HT-29 (cell line): ENCODE results near the gene ALPL. TPM values are rescaled to one million over a fixed set of nuclear protein-coding genes. Genes with fewer than 3 reads are reported as not detected.

Source experiments
- DNase-seq: peaks from one replicate; pipeline ENCODE4 v3.0.0-alpha.2; 2015; ENCODE audit warnings: low spot score
- total RNA-seq: library from RNA; depleted of rRNA; stranded (reverse); fragments of >200 nt; shearing (Covaris generic); gene quantifications from 2 replicates; pipeline ENCODE4 v1.2.3, GENCODE V29; 2014

Gene ALPL
- total RNA-seq, 1 experiment from 2014 or later: not detected

DNA sequence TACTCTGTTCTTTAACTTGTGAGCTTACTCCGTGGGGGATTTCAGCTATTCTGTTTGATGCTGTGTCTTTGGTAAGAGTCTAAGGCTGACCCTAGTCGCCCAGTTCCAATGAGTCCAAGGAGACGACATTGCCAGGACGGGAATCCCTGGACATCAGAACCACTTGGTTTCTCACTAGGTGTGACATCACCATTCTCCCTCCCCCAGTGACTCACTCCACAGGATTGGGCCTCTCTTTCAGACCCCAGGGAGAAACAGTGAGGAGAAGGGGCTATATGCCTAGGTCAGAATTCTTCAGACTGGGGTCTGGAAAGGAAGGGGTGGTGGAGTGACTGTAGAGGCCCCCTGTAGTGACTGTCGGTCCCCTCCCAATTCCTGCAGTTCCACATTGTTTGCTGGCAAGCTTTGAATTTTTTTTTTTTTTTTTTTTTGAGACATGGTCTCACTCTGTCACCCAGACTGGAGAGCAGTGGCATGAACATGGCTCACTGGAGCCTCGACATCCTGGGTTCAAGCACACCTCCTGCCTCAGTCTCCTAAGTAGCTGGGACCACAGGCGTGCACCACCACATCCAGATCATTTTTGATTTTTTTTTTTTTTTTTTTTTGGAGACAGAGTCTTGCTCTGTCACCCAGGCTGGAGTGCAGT, 21.3 kb downstream of the ALPL start:
- DNase-seq: no peak

DNA sequence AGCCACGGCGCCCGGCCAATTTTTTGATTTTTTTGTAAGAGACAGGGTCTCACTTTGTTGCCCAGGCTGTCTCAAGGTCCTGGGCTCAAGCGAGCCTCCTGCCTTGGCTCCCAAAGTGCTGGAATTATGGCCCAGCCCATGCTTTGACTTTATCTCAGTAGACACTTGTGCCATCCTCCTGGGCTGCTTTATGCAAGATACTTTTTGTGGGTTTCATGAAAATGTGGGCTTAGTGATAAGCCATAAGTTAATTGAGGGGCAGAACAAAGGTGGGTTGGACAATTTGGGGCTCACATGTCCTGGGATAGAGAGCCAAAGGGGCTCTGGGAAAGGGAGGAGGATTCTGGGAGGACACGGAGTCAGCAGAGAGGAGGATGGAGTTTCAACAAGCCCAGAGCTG, 22.0 kb downstream of the ALPL start:
- no peak for DNase-seq

DNA sequence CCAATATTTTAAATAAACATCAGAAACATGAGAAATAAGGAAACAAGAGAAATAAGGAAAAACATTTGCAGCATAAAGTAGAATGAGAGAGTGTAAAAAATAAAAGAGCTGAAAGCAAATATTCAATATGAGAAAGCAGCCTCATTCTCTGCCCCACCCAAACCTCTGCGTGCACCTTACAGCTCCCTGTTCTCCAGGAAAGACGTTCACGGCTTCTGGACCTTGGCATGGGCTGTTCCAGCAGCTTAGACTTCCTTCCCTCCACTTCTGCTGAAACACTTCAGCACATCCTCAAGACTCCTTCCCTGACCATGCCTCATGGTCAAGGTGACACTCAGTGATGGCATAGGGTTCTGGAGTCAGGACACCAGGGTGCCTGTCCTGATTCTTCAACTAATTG, 23.3 kb downstream of the ALPL start:
- no peak for DNase-seq

DNA sequence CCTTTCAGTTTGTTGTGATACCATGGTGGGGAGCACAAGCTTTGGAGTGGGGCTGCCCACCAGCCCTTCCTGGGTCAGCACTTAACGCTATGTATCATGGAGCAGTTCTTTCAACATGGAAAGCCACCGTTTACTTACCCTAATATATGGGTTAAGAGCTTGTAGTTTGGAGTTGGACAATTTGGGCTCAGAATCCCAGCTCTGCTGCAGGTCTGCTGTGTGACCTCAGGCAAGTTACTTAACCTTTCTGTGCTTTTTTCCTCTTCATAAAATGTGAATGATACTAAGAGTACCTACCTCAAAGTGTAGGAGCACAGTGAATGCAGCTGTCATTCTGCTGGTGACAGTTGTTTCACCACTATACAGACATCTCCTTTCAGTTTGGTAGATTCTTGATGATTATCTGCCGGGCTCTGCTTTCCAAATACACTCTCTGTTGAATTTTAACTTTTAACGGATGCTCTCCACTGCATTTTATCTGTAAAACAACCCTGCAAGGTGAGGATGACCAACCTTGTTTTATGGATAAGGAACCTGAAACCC, 23.8 kb downstream of the ALPL start:
- no peak for DNase-seq

DNA sequence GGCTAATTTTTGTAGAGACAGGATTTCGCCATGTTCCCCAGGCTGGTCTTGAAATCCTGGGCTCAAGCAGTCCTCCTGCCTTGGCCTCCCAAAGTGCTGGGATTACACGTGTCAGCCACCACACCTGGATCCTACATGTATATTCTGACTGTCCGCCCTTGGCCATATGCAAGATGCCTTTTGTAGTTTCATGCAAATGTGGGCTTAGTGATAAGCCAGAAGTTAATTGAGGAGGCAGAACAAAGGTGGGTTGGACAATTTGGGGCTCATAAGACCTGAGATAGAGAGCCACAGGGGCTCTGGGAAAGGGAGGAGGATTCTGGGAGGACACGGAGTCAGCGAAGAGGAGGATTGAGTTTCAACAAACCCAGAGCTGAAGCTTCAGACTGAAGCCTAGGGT, 24.9 kb downstream of the ALPL start:
- no peak for DNase-seq

DNA sequence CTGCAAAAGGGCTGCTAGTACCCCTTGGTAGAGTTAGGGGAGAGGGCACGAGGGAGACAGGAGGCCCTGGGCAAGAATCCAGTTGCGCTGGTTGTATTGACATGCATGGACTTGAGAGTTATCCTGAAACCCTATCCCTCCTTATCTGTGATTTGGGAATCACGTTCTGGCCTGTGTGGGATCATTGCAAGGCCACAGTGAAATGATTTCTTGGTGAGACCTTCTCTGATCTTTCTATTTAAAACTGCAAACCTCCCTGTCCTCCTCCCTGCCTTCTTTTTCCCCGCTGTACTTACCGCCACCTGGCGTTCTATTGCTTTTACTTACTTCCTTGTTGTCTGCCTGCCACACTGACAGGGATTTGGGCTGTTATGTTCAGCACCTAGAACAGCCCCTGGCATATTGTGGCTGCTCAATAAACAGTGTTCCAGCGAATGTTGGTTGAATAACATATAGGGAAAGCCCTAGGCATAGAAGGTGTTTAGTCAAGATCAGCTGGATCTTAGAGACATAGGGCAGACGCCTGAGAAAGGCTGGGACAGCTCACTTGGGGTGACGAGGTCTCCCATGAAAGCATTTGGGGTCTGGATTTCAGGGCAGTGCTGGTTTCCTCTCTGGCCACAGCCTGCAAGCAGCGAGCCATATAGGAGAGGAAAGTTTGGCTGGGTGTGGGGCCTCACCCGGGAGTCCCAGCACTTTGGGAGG, 25.6 kb downstream of the ALPL start:
- DNase-seq: peak; percentile 58

DNA sequence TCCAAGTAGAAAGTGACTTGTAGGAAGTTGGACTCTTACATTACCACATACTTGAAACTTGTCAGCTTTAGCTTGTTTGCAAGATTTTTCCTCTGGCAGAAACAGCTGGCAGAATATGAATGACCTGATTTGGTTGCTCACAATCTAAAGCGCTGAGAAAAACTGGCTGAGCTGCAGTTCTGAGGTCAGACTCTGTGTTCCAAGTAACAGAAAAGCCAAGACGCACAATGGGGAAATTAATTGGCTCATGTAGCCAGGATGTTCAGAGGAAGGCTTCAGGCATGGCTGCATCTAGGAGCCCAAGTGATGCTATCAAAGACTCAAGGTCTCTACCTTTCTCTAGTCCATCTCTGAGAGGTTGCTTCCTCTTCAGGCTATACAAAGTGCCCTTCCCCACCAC, 27.0 kb downstream of the ALPL start:
- DNase-seq: no peak

DNA sequence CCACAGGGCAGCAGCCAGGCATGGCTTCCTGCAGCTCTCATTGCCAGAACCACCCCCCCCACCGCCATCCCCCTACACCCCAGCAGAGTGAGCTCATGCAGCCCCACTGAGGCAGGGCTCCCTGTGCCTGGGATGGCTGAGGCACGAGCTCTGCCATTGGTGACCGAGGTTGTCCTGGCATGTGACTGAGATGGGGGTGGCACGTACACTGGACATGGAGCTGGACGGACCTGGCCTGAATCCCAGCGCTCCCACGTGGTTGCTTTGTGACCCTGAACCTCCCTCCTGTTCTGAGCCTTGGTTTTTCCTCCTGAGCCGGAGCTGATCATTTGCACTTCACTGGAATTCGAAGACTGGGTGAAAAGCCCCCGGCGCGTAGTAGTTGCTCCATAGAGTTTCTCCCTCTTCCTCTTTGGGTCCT, 28.3 kb downstream of the ALPL start:
- DNase-seq: no peak

DNA sequence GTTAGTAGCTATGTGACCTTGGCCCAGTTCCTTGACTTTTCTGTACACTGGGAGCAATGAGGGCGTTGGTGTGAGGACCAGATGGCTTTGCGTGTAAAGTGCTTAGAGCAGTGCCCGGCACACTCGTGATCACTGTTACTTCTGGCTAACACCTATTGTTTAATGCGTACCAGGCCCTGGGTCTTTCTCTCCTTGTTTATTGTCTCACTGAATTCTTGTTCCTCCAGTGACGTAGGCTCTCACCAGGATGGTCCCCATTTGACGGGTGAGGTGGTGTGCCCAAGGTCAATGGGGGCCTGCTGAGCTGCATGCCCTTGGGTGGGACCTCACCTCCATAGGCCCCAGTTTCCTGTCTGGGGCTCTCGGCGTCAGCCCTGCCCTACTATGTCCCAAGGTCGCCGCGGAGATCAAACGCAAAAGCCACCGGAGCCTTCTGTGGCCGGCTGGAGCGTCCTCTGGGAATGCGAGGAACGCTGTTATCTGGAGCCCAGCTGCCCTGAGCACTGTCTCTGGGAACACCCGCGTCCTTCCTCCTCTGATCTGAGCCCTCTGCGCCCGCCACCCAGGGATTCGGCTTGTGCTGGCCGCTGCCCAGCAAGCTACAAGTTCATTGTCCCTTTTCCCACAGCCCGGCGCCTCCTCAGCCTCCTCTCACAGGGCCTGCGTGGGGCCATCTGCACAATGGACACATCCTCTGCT, 28.9 kb downstream of the ALPL start:
- no peak for DNase-seq

DNA sequence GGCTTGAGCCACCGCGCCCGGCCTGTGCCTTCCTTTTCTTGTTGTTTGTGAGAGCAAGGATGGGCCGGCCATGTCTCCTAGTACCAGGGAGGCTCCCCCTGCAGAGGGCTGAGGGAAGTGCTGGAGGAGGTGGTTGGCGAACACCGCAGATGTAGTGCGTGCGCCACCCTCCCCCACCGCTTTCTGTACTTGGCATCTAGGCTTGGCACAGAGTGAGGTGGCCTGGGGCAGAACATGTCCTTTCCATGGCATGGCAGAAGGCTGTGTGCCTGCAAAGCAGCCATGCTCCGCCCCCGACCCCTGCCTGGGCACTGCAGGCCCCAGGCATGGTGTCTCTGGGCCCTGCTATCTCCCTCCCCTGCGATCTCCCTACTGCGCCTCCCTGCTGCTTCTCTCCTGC, 30.7 kb downstream of the ALPL start:
- DNase-seq: peak; percentile 52

DNA sequence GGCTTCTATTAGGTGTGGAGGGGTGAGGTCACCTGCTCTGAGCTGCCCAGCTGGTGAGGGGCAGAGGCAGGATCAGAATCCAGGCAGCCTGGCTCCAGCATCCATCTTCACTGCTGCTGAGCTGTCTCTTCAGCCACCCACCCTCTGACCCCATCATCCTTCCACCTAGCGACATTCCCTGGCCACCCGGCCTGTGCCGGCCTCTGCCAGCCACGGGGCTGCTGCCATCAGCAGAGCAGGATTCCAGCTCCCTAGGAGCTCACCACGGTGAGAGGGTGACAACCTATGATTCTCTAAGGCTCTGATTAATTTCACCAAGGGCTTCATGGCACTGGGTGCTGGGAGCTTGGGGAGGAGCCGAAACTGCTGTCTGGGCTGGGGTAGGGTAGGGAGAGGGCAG, 32.1 kb downstream of the ALPL start:
- no peak for DNase-seq

DNA sequence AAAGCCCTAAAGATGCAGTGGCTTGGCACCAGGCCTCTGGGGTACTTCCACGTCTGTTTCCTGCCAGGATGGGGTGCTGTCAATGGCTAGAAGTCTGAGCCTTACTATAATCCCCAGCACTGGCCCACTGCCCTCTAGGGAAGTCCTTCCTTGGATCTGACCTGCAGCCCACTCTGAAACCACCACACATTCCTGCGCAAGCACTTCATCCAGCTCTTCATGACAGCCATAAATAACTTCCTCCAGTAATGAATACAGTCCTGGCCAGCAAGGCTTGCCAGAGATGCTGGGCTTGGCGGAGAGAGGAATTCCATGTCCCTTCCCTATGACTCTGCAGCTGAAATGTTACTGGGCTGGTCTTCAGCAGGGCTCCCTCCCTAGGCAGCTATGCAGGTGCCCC, 32.6 kb downstream of the ALPL start:
- no peak for DNase-seq

DNA sequence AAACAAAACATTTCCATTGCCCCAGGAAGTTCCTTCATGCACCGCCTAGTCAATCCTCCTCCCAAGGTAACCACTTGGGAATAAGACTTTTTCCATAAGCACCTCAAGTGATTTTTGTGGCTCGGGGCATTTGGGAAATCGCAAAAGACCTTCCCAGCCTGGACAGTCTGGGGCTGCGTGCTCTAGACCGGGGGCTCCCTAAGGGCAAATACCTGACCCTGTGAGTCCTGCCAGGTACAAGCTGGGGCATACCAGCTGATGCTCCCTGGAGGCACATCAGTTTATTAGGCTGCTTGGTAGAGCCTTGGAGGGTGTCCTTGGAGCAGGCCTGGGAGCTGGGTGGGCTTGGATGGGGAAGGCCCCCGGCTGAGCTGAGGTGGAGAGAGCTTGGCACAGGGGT, 34.4 kb downstream of the ALPL start:
- no peak for DNase-seq

DNA sequence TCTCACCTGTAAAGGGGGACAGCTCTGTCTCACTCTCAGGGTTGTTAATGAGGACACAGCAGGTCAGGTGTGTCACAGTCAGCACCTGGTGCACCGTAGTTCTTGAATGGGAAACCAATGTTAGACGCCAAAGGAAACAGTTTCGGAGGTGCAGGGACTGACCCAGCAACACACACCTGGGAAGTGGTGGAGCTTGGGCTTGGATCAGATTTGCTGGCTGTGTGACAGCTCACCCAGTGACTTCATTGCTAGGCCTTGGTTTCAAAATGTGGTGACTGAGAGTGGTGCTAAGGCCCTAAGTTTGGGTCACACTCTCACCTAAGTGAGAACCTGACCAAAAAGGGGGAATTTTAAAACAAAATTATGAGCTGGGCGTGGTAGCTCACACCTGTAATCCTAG, 34.9 kb downstream of the ALPL start:
- DNase-seq: no peak

DNA sequence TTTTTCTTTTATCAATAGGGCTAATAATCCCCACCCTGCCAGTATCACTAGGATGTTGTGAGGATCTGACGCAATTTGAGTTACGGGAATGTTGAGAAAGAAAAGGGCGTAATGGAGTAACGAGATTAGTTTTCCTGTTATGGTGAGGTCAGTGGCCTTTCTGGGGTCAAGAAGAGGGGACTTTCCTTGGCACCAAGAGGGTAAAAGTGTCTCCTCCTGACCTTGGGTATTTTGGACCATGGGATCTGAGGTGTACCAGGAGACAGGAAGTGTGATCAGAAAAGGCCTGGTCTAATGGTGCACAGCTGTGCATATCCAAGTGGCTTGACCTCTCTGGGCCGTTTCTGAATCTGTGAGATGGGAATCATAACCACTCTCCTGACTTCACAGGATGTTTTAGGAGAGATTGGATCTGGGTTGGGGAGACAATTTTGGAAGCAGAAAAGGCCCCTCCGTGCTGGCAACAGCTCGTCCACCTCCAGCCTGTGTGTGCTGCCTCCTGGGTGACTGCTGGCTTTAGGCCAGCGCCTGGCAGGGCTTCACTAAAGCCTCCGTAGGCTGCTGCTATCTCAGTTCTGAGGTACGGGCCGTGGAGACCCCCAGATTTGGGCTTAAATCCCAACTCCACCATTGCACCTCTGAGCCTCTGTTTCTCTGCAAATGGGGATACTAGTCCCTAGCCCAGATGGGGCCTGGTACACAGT, 37.1 kb downstream of the ALPL start:
- DNase-seq: no peak

DNA sequence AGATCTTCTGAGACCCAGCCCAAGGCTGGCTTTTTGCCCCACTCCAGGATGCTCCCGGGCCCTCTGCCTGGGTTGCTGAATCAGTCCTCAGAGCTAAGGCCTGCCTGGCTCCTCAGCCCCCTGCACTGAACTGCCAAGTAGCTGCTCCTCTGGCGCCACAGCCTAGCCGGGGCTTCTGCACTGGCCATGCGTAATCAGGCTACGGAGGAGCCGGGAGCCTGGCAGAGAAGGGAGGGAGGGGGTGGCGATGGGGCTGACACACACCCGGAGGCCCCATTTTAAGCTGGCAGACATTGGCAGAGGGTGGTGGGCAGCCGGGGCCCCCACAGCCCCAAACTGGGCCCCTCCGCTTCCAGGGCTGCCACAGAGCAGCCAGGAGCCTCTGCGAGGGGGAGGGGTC, 38.7 kb downstream of the ALPL start:
- DNase-seq: no peak

DNA sequence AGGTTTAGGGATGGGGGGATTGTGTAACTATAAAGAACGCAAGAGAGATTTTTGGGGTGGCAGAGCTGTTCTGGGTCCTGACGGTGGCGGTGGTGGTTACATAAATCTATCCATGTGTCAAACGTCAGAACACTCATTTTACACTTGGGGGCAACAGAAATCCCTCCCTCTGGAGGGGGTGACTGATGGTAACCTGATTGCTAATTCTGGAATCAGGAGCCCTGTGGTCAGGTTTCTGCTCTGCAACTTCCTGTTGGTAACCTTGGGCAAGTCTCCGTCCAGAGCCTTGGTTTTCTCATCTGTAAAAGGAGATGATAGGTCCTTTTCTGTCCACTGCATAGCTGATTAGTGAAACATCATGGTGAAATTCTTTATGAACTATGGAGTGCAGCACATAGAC, 40.9 kb downstream of the ALPL start:
- no peak for DNase-seq

DNA sequence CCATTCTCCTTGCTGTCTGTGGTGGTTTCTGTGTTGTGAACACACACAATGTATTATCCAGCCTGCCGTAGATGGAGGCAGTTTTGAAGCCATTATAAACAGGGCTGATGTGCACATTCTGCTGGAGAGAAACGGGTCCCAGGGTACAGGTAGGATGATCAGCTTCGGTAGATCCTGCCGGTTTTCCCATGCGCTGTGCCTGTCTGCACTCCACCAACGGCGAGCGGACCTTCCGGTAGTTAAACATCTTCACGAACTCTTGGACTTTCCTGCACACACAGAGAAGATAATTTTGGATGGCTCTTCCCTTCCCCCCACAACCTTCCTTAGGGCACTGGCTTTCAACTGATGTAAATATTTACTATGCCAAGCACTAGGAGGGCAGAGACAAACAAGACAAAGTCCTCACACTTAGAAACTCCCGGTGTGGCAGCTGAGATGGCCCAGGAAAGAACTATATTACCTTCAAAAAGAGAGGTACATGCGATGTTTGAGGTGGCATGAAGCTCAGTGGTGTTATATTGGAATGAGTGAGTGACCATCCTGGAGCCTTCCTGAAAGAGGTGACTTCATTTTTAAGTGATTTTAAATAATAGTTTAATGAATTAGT, 41.7 kb downstream of the ALPL start:
- DNase-seq: no peak

DNA sequence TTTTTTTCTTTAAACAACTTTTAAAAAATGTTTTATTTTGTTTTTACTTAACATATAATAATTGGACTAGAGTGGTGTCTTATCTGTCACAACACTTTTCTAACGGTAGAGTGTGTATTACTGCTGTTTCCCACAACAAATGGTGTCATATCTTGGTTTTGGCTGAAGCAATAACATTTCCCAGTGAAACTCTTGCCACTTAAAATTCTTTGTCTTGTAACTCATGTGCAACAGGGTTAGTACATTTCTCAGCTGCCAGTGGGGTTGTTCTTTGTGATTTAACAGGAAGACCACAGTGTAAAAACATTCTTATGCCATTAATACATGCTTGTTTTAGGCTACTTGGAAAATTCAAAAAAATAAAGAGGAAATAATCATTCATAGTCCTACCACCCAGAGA, 43.5 kb downstream of the ALPL start:
- DNase-seq: no peak

DNA sequence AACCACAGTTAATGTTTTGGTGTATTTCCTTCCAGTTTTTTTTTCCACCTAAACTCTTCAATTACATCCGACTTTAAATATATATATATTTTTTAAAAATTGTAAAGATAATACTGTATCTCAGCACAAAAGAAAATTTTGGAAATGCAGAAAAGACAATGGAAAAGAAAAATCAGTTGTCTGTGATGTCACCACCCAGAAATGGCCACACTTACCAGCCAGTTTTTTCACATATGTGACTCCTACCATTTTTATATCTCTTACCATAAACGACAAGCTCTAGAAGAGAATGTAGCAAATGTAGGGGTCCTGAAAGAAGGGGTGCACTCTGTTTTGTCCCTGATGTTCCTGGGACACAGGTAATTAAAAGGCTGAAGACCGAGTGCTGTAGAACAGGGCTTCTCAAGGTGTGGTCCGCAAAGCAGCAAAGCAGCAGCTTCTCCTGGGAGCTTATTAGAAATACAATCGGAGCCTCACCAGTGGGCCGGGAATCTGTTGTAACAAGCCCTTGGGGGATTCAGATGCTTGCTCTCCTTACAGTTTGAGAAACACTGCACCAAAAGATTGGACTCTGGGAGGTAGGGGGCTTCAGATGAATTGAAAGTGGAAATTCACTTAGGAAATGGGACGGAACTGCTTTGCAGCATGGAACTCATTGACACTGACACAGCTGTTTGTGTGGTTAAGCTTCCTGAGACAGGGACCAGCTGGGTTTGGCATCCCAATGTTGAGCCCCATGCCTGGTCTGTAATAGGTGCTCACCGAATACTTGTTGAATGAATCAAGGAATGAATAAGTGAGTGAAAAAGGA, 44.1 kb downstream of the ALPL start:
- no peak for DNase-seq
